ENCODE measurements around the gene OR5B21. TPM values are rescaled to one million over a fixed set of nuclear protein-coding genes. Genes with fewer than 3 reads are reported as not detected.

Gene OR5B21
- total RNA-seq, 4 donors from 2014 or later = not detected

DNA sequence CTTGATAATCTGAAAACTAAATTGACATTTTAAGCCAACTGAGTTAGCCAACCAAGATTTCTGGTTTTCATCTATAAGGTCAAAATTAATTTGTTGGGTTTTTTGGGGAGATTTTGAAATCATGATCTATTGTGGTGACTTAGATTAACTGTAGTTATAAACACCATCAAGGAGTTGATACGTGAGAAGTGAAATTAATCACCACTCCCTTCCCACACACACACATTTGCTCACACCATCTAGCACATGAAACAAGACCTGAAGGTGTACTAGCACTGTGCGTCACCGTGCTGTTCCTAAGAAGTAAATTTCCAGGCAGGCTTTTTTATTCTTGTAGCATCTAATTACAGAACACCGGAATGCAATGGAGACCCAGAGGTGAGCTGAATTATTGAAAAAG lies 2.1 kb downstream of the OR5B21 start:
- Histone ChIP-seq H3K4me3 (no peak overlapping the region), H3K27ac (no peak overlapping the region), H3K4me1 (no peaks in the 10 kb centered on the region), H3K9me3 (no peaks in the 10 kb centered on the region), H3K36me3 (no peaks in the 10 kb centered on the region), H3K27me3 (no peaks in the 10 kb centered on the region)
- no peak for TF ChIP-seq POLR2AphosphoS5 (IDR thresholded peaks at IDR 0.05)
- 73 to 84% methylated on average over 4 of the region's 4 CpGs for WGBS, 2 donors (ENCODE audit: low coverage in 1 of 2)
- no peak for ATAC-seq

DNA sequence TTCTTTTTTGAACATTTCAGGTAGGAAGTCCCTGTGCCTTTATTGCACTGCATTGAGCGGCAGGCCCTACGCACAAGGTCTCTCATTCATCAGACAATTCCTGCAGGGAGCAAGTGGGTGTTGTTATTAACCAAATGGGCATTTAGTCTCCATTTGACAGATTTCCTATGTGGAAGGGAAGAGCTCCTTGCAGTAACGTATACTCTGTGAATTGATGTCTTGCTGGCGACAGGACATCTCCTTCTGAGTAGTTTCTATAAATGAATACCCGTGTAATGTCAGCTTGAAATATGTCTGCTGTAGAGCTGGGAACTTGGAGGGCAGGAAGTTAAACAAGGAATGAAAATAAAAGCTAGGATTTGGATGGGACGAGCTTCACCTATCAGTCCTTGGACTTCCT lies 3.7 kb downstream of the OR5B21 start:
- no peak for ATAC-seq
- Histone ChIP-seq H3K27ac (no peak overlapping the region), H3K9me3 (no peaks in the 10 kb centered on the region), H3K27me3 (no peaks in the 10 kb centered on the region), H3K4me1 (no peaks in the 10 kb centered on the region), H3K4me3 (no peak overlapping the region), H3K36me3 (no peaks in the 10 kb centered on the region)
- 47 to 48% methylated on average over 6 of the region's 6 CpGs for WGBS, 2 donors (ENCODE audit: low coverage in 1 of 2)
- TF ChIP-seq EP300 (IDR thresholded peaks at IDR 0.05) (no peak), POLR2A (IDR thresholded peaks at IDR 0.05) (no peak), CTCF (IDR thresholded peaks at IDR 0.05) (no peak), POLR2AphosphoS5 (IDR thresholded peaks at IDR 0.05) (no peak)

- no peak for ATAC-seq
- Histone ChIP-seq H3K9me3 (no peaks in the 10 kb centered on the region), H3K27ac (no peak overlapping the region), H3K4me3 (no peak overlapping the region), H3K36me3 (no peaks in the 10 kb centered on the region), H3K27me3 (no peaks in the 10 kb centered on the region), H3K4me1 (no peaks in the 10 kb centered on the region)
- TF ChIP-seq CTCF (IDR thresholded peaks at IDR 0.05) (no peak), POLR2A (IDR thresholded peaks at IDR 0.05) (no peak), EP300 (IDR thresholded peaks at IDR 0.05) (no peak), POLR2AphosphoS5 (IDR thresholded peaks at IDR 0.05) (no peak)
- WGBS, 2 donors (ENCODE audit: low coverage in 1 of 2) = 77 to 84% methylated on average over 3 to 4 of the region's 4 CpGs
Observed at GRCh38 chr11:58503361-58503856, 4.5 kb downstream of the OR5B21 start.

DNA sequence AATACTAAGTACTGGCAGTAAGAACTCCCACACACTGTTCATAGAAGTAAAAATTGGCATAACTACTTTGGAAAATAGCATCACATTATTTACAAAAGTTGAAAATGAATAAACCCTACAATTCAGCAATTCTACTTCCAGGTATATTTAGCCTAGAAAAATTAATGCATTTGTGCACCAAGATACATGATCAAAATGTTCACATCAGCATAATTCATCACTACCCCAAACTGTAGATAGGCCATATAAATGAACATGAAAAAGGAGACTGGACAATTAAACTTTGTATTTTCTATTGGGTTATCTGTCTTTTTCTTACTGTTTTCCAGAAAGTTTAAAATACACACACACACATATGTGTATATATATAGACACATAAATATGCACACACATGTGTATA lies 5.9 kb downstream of the OR5B21 start:
- no peaks in the 10 kb centered on the region for H3K4me1 ChIP-seq
- H3K27me3 ChIP-seq = no peaks in the 10 kb centered on the region
- no peaks in the 10 kb centered on the region for H3K36me3 ChIP-seq
- H3K4me3 ChIP-seq = no peak overlapping the region
- ATAC-seq = no peak
- H3K9me3 ChIP-seq = no peaks in the 10 kb centered on the region
- H3K27ac ChIP-seq = no peak overlapping the region
- no peak for TF ChIP-seq POLR2A (IDR thresholded peaks at IDR 0.05)
- no peak for TF ChIP-seq POLR2AphosphoS5 (IDR thresholded peaks at IDR 0.05)
- no peak for TF ChIP-seq EP300 (IDR thresholded peaks at IDR 0.05)
- no peak for TF ChIP-seq CTCF (IDR thresholded peaks at IDR 0.05)

- H3K4me1 ChIP-seq = peaks cover 0 to 26% (median 5%) of the 10 kb centered on the region in 3 donors
- no peak for ATAC-seq
- H3K4me3 ChIP-seq = no peak overlapping the region
- no peaks in the 10 kb centered on the region for H3K27me3 ChIP-seq
- WGBS, 2 donors (ENCODE audit: low coverage in 1 of 2) = 26 to 61% methylated on average over 2 of the region's 2 CpGs
- TF ChIP-seq CTCF (IDR thresholded peaks at IDR 0.05) = no peak
- no peak for TF ChIP-seq POLR2AphosphoS5 (IDR thresholded peaks at IDR 0.05)
- TF ChIP-seq EP300 (IDR thresholded peaks at IDR 0.05) = no peak
- no peak for TF ChIP-seq POLR2A (IDR thresholded peaks at IDR 0.05)
- no peaks in the 10 kb centered on the region for H3K9me3 ChIP-seq
- no peaks in the 10 kb centered on the region for H3K36me3 ChIP-seq
- no peak overlapping the region for H3K27ac ChIP-seq
Observed at GRCh38 chr11:58498464-58498863, 9.4 kb downstream of the OR5B21 start.
